GM19240 (cell line): Measurements from ENCODE around the gene DDI2.

Source experiments
- DNase-seq: peaks from one replicate; pipeline ENCODE4 v3.0.0; 2011; ENCODE audit warnings: low spot score; ENCODE audit not compliant: insufficient read length

Gene DDI2

DNA sequence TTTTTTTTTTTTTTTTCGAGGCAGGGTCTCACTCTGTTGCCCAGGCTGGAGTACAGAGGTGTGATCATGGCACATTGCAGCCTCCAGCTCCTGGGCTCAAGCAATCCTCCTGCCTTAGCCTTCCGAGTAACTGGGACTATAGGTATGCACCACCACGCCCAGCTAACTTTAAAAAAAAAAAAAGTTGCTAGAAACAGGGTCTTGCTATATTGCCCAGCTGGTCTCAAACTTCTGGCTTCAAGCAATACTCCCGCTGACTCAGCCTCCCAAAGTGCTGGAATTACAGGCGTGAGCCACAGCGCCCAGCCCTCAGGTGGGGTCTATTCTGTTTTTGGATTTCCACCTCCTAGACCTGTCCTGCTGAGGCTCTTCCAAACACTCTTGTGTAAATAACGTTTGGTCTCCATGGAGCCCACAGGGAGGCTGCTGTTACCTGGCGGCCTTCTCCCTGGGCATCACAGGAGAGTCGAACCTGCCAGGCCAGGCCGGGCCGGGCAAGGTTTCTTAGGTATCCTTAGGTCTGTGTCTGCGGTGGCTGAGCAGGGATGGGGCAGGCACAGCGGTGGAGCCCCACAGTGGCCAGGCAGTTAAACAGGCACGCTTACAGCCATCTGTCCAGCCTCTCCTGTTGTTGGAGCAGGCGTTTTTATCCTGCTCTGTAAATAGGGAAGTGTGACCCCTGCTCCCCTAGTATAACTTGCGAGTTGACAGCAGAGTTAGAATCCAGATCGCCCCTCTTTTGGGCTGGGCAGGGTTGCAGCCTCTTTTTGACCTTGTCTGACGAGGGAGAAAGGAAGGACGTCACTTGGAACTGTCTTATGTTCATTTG lies 85.7 kb downstream of the DDI2 start:
- no peak for DNase-seq

DNA sequence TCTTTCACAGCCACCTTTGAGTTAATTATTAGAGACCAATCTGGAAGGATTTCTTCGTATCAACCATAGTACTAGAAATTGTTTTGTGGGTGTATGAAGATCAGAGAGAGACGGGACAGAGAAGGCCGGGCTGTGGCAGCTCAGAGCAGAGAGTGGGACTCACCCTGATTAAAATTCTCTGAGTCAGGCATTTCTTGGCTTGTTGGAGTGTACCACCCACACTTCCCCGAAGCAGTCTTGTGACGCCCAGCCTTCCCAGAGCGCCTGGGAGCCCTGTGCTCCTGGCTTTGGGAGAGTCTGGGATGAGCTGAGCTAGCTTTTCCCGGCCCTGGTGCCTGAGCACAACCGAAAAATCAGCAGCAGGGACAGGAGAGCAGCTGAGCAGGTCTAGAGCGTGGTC lies 86.3 kb downstream of the DDI2 start:
- DNase-seq: no peak

- no peak for DNase-seq
Observed at GRCh38 chr1:15704526-15705183, 87.4 kb downstream of the DDI2 start.

- no peak for DNase-seq
Observed at GRCh38 chr1:15705184-15705566, 87.9 kb downstream of the DDI2 start.

GRCh38 chr1:15706751-15707150 lies 89.5 kb downstream of the DDI2 start:
- no peak for DNase-seq

GRCh38 chr1:15707239-15707925 lies 90.1 kb downstream of the DDI2 start:
- DNase-seq: no peak

DNA sequence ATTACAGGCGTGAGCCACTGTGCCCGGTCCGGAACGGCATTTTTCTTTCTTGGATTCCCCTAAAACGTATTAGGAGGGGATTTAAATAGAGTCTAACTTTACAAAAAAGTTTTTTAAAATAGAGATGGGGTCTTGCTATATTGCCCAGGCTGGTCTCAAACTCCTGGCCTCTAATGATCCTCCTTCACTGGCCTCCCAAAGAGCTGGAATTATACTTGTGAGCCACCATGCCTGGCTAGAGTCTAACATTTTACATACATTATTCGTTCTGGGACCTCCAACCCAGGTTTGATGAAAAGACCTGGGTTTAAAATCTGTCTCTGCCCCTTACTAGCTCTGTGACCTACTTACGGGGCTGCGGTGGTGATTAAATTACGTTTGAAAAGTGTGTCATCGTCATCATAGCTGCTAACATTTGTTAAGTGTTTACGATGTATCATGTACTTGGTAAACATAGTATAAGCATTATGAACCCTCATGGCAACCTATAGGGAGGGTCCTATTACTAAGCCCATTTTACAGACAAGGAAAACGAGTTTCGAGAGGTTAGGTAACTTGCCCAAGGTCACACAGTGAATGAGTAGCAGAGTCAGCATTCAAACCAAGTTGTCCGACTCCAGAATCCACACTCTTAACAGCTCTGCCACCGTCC lies 91.4 kb downstream of the DDI2 start:
- no peak for DNase-seq

DNA sequence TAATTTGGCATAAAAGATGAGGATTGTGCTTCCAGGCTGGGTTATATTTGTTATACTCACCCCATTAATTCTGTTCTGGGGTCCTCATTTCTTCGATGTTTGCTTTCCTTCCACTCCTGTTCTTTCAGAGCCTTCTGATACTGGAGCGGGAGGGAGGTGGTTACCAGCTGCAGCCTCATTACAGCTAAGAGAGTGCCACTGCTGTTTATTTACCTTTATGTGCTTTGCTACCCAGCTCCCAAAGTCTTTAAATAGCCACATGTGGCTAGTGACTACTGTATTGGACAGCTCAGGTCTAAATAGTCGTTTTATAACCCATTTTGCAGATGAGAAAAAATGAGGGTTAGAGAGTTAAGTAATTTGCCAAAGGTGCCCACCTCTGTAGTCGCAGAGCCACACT lies 92.0 kb downstream of the DDI2 start:
- no peak for DNase-seq

DNA sequence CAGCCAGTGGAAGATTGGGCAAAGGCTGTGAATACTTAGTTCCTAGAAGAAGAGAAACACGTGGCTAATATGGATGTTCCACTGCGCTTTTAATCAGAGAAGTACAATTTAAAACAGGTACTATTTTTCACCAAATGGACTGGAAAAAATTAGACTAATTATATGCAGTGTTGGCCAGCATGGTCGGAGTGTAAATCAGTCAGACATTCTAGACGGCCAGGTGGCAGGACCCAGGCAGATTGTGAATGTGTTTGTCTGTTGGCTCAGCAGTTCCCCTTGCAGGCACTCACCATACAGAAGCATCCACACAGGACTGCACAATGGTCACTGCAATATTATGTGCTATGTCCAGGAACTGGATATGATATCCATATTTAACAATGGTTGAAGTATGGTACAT lies 94.9 kb downstream of the DDI2 start:
- DNase-seq: no peak

DNA sequence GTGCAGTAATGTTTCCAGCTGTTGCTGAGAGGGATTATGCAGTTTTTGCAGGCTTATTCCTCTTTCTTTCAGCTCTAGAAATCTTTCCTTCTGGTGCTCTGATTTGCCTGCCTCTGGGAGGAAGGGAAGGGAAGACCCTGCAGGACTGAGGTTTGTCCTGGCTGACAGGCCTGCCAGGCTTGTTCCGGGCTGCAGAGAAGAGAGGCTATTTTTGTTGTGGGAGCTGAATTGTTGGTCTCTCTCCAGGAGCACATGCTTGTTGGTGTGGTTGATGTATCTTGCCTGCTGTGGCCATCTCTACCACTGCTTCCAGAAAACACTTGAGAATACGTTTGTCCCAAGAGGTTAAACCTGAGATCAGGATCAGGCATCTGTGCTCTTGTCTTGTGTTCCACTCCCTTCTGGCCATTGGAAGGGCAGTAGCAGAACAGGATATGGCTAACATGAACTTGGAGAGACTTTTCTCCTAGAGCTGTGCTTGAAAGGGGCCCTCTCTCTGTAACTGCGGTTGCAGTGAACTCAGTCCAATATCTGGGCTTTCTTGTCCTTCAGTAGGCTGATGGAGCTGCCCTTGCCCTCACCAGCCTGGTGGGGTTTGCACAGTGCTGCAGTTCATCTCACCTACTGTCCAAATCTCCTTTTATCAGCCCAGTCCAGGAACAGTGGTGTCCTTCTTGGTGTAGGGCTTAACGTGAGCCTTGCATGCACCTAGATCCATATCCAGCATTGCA lies 97.3 kb downstream of the DDI2 start:
- no peak for DNase-seq

GRCh38 chr1:15717418-15718125 lies 100.3 kb downstream of the DDI2 start:
- DNase-seq: no peak

DNA sequence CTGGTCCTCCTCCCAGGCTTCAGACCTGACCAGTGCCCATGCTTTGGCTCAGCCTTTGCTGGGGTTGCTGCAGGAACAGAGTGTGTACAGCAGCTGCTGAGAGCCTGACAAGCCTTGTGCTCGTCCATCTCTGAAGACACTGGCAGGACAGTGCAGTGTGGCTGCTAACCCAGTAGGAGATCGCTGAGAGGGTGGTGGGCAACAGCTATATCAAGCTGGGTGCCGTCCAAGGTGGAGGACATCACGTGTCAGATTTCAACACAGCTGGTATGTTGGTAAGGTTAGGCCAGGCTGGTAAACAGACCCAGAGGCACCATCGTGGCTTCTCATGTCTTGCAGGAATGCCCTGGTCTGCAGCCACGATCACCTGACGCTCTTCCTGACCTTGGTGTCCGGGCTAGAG lies 100.9 kb downstream of the DDI2 start:
- DNase-seq: no peak
